Transverse colon (tissue), 4 donors: ENCODE measurements around the gene RNF214. TPM values are rescaled to one million over a fixed set of nuclear protein-coding genes. Genes with fewer than 3 reads are reported as not detected.

Experiments
- DNase-seq: peaks from one replicate; pipeline ENCODE4 v3.0.0-alpha.2; 2019
- H3K27ac ChIP-seq, 4 donors: fragments of 200-600 bp; sonication (generic); 2 replicates each; pipeline ENCODE4 v1.5.1; 2016 to 2018; ENCODE audit warnings: inconsistent platforms in 4 of 4
- H3K27me3 ChIP-seq: fragments of 200-600 bp; sonication (generic); 2 replicates; pipeline ENCODE4 v1.5.1; 2017; ENCODE audit warnings: inconsistent platforms
- H3K36me3 ChIP-seq, 4 donors: fragments of 200-600 bp; sonication (generic); 2 replicates each; pipeline ENCODE4 v1.5.1; 2017 to 2019; ENCODE audit warnings: inconsistent platforms in 4 of 4
- H3K4me1 ChIP-seq, 4 donors: fragments of 200-600 bp; sonication (generic); 2 replicates each; pipeline ENCODE4 v1.5.1; 2017 to 2020; ENCODE audit warnings: inconsistent platforms in 4 of 4
- H3K4me3 ChIP-seq, 4 donors: fragments of 200-600 bp; sonication (generic); 1 replicate in 1 of 4; 2 replicates in 3 of 4; pipeline versions ENCODE4 v1.5.1 to v1.6.1; 2017 to 2019; ENCODE audit warnings: inconsistent platforms in 4 of 4
- H3K9me3 ChIP-seq, 2 donors: fragments of 200-600 bp; sonication (generic); 2 replicates each; pipeline ENCODE4 v1.5.1; 2017 to 2019; ENCODE audit warnings: inconsistent platforms in 2 of 2
- CTCF ChIP-seq, 5 experiments: fragments of 200-600 bp in 3 of 5; fragments of 450-650 bp in 2 of 5; sonication (generic) in 3 of 5; IDR thresholded peaks; 1 replicate in 2 of 5; 2 replicates in 3 of 5; pipeline ENCODE4 v1.5.1; 2016 to 2017; ENCODE audit warnings: antibody characterized with exemption in 5 of 5, inconsistent platforms in 3 of 5, mild to moderate bottlenecking in 2 of 5, moderate library complexity in 1 of 5
- EP300 ChIP-seq: sonication (generic); formaldehyde crosslinking; IDR thresholded peaks from one replicate; pipeline ENCODE4 v1.6.1; 2017; ENCODE audit warnings: antibody characterized with exemption, low read depth
- POLR2A ChIP-seq: fragments of 450-650 bp; IDR thresholded peaks from one replicate; pipeline ENCODE4 v1.6.1; 2016; ENCODE audit warnings: antibody characterized with exemption, mild to moderate bottlenecking, moderate library complexity
- POLR2AphosphoS5 ChIP-seq, 3 donors: sonication (generic); formaldehyde crosslinking; IDR thresholded peaks; one replicate each; pipeline ENCODE4 v1.6.1; 2016; ENCODE audit warnings: antibody characterized with exemption in 3 of 3
- WGBS, 2 donors: methylation state at CpG; one replicate each; pipeline ENCODE4 v1.1.5; 2018; ENCODE audit warnings: low coverage in 1 of 2; 5-methylcytosine and 5-hydroxymethylcytosine counted together
- in situ Hi-C, 4 donors: fragments of 200-750 bp; cut with MboI; loops; one replicate each; pipeline versions ENCODE4 v1.15.0 to v1.15.1; 2017; ENCODE audit warnings: low sequenced_read_pairs in 3 of 4, low pct_ligation_motif_present in 1 of 4, low pct_unique_long_range_greater_than_20kb in 1 of 4
- intact Hi-C: fragments of 100-400 bp; cut with DNase I; formaldehyde crosslinking; loops from one replicate; pipeline ENCODE4 v1.15.1; 2023; ENCODE audit warnings: low total_unique reads
- total RNA-seq, 4 donors: library from RNA; depleted of rRNA; stranded (reverse); fragments of >200 nt; gene quantifications; one replicate each; pipeline ENCODE4 v1.1.0, GENCODE V29; 2016

The RNF214 gene
- total RNA-seq, 4 donors from 2014 or later, result 11.1 to 139 (median 14.5) TPM

- 87 to 92% methylated on average over 3 to 7 of the region's 7 CpGs for WGBS, 2 donors
- Histone ChIP-seq H3K36me3 (no peaks in the 10 kb centered on the region), H3K9me3 (no peaks in the 10 kb centered on the region), H3K27ac (no peak overlapping the region), H3K4me3 (no peak overlapping the region), H3K4me1 (peaks cover 0 to 11% (median 2%) of the 10 kb centered on the region in 4 donors), H3K27me3 (no peaks in the 10 kb centered on the region)
- in situ Hi-C loops, result no loop called here
- DNase-seq, result no peak
- no peak for TF ChIP-seq POLR2A
- TF ChIP-seq EP300, result no peak
- TF ChIP-seq POLR2AphosphoS5 (IDR thresholded peaks at IDR 0.05), result no peak
- intact Hi-C loops, result no loop called here
Observed at GRCh38 chr11:117302228-117302627, 69.8 kb downstream of the RNF214 start.

GRCh38 chr11:117303101-117303500, 70.6 kb downstream of the RNF214 start:
- no peak for TF ChIP-seq POLR2A
- no peak for TF ChIP-seq CTCF (IDR thresholded peaks at IDR 0.05)
- no peak for TF ChIP-seq EP300
- TF ChIP-seq POLR2AphosphoS5 (IDR thresholded peaks at IDR 0.05), result no peak
- no peaks in the 10 kb centered on the region for H3K9me3 ChIP-seq
- peaks cover 0 to 11% (median 2%) of the 10 kb centered on the region in 4 donors for H3K4me1 ChIP-seq
- no peaks in the 10 kb centered on the region for H3K27me3 ChIP-seq
- in situ Hi-C loops (no loop called here), intact Hi-C loops (no loop called here)
- no peak overlapping the region for H3K4me3 ChIP-seq
- 54% methylated on average over 4 of the region's 4 CpGs; no CpG with 5 or more reads in 1 of the 2 donors for WGBS, 2 donors
- no peaks in the 10 kb centered on the region for H3K36me3 ChIP-seq
- H3K27ac ChIP-seq, result no peak overlapping the region
- DNase-seq, result no peak

- no peak for DNase-seq
- WGBS, 2 donors, result 89 to 91% methylated on average over 1 to 5 of the region's 5 CpGs
- TF ChIP-seq POLR2AphosphoS5 (IDR thresholded peaks at IDR 0.05), result no peak
- TF ChIP-seq POLR2A, result no peak
- no peak for TF ChIP-seq CTCF (IDR thresholded peaks at IDR 0.05)
- TF ChIP-seq EP300, result no peak
- no peak overlapping the region for H3K27ac ChIP-seq
- intact Hi-C loops, result no loop called here
- H3K36me3 ChIP-seq, result no peaks in the 10 kb centered on the region
- no peaks in the 10 kb centered on the region for H3K27me3 ChIP-seq
- no peak overlapping the region for H3K4me3 ChIP-seq
- H3K9me3 ChIP-seq, result no peaks in the 10 kb centered on the region
- peaks cover 0 to 11% (median 2%) of the 10 kb centered on the region in 4 donors for H3K4me1 ChIP-seq
- in situ Hi-C loops, result no loop called here
Observed at GRCh38 chr11:117303646-117304315, 71.3 kb downstream of the RNF214 start.

- 80 to 90% methylated on average over 1 to 3 of the region's 3 CpGs for WGBS, 2 donors
- Histone ChIP-seq H3K9me3 (no peaks in the 10 kb centered on the region), H3K4me1 (peaks cover 0 to 7% (median 2%) of the 10 kb centered on the region in 4 donors), H3K36me3 (no peaks in the 10 kb centered on the region), H3K27ac (no peak overlapping the region), H3K27me3 (no peaks in the 10 kb centered on the region), H3K4me3 (no peak overlapping the region)
- in situ Hi-C loops (no loop called here), intact Hi-C loops (no loop called here)
- no peak for DNase-seq
- no peak for TF ChIP-seq POLR2AphosphoS5 (IDR thresholded peaks at IDR 0.05)
- no peak for TF ChIP-seq EP300
- no peak for TF ChIP-seq CTCF (IDR thresholded peaks at IDR 0.05)
- TF ChIP-seq POLR2A, result no peak
Observed at GRCh38 chr11:117305145-117305544, 72.7 kb downstream of the RNF214 start.

- Histone ChIP-seq H3K27me3 (no peaks in the 10 kb centered on the region), H3K36me3 (no peaks in the 10 kb centered on the region), H3K9me3 (no peaks in the 10 kb centered on the region), H3K4me1 (peaks cover 0 to 8% (median 0%) of the 10 kb centered on the region in 4 donors), H3K27ac (no peak overlapping the region), H3K4me3 (no peak overlapping the region)
- no peak for DNase-seq
- intact Hi-C loops, result no loop called here
- TF ChIP-seq CTCF (IDR thresholded peaks at IDR 0.05) (no peak), POLR2AphosphoS5 (IDR thresholded peaks at IDR 0.05) (no peak), EP300 (no peak), POLR2A (no peak)
- in situ Hi-C loops, result no loop called here
- 86% methylated on average over 2 to 7 of the region's 7 CpGs for WGBS, 2 donors
Observed at GRCh38 chr11:117309310-117309709, 76.8 kb downstream of the RNF214 start.
